GM12864 (cell line): Measurements from ENCODE around the gene TSHZ1.

Source experiments
- DNase-seq: peaks from one replicate; pipeline ENCODE4 v3.0.0-alpha.2; 2011; ENCODE audit warnings: low read depth
- H3K4me3 ChIP-seq: 2 replicates; pipeline ENCODE4 v1.5.1; 2011; ENCODE audit warnings: mild to moderate bottlenecking, low read depth, low read length, control low read depth
- TF ChIP-seq, protein P1 (sequence below): IDR thresholded peaks from 2 replicates; pipeline ENCODE4 v1.5.1; 2011; ENCODE audit warnings: low read depth, mild to moderate bottlenecking, moderate library complexity, low read length, control low read depth, inconsistent platforms; ENCODE audit errors: missing control alignments

The TSHZ1 gene

DNA sequence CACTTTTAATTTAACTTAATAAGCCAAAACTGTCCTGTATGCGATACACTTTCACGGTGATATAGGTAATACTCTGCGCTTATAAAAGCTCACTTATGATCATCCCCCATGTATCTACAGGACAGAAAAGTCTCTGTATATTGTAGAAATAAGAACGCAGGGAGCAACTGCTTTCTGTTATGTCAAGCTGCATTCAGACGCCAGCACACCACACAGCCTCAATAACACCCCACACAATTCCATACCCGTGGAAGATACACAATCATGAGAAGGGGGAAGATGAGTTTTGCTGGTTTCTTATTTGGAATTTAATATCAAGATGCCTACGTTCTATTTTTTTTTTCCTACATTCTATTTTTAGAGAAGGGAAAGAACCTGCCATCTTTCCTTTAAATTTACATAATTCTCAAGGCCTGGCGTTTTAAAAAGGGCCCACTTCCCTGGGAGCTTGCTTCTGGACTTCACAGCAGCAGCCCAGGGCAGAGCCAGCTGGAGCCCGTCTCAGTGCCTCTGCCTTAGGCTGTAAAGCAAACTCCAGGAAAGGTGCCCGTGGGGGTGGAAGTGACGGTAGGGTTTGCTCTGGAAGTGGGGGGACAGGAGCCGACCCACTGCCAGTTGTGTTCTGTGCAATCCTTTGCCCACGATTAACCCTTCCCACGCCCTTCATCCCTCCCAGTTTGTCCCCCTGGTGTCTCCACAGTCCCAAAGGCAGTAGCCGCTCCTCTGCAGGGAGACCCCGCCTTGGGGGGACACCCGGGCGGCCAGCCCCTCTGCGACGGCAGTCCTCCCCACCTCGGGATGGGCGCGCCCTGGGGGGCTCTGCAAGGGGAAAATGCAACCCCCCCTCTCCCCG is 7.0 kb upstream of the TSHZ1 start:
- no peak for DNase-seq
- TF ChIP-seq, protein P1, sequence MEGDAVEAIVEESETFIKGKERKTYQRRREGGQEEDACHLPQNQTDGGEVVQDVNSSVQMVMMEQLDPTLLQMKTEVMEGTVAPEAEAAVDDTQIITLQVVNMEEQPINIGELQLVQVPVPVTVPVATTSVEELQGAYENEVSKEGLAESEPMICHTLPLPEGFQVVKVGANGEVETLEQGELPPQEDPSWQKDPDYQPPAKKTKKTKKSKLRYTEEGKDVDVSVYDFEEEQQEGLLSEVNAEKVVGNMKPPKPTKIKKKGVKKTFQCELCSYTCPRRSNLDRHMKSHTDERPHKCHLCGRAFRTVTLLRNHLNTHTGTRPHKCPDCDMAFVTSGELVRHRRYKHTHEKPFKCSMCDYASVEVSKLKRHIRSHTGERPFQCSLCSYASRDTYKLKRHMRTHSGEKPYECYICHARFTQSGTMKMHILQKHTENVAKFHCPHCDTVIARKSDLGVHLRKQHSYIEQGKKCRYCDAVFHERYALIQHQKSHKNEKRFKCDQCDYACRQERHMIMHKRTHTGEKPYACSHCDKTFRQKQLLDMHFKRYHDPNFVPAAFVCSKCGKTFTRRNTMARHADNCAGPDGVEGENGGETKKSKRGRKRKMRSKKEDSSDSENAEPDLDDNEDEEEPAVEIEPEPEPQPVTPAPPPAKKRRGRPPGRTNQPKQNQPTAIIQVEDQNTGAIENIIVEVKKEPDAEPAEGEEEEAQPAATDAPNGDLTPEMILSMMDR = no peak
- no peak overlapping the region for H3K4me3 ChIP-seq

DNA sequence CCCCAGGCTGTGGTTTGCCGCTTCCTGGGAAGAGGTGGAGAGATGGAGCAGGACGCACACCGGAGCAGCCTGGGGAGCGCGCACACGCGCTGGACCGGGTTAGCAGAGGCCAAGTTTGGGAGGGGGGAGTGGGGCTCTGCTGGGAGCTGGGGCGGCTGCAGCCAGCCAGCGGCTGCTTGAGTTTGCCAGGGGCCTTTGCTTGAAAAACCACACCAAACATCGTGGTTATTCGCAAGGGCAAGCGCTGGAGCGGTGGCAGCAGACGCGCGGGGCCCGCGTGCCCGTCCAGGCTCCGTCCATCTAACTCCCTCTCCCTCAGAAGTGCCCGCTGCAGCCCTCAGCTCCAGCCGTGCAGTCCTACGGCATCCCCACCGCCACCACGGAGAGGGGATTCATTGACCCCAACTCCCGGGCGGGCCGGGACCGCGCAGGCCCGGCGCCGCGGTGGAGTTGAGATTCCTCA is 6.3 kb upstream of the TSHZ1 start:
- TF ChIP-seq, protein P1 = no peak
- no peak for DNase-seq
- peak overlapping the region; percentile 23; the same call in 1 of the 2 replicates for H3K4me3 ChIP-seq

DNA sequence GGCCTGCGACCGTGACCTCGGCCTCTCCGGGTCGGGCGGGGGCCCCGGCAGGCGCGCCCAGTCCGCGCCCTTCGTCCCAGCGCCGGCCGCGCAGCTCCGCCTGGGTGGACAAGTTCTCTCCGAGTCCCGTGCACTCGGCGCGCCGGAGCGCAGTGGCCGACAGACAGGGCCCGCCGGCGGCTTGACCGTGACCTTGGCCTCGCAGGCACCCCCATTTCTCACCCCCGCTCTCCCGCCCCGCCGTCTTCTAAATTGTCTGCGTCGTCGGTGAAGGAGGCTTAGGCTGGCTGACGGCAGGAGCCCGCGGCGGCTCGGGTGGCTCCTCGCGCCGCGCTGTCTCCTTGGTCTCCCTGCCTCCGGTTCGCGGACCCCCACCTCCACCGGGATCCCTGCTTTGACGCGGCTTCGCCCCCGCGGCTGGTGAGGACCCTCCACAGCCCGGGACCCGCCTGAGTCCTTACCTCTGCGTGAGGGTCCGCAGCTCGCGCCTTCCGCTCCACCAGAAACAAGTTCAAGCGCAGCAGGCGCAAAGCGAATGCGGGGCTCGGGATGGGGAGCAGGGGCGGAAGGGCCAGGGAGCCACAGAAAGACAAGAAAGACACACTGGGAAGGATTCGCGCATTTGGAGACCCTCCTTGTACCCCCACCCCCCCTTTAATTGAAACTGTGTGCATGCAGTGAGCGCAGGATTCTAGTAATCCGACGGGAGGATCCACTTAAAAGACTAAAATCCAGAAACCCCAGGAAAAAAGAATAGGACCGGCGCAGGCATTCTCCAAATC is 5.7 kb upstream of the TSHZ1 start:
- H3K4me3 ChIP-seq = peak overlapping the region; percentile 25
- no peak for DNase-seq
- TF ChIP-seq, protein P1 = no peak

DNA sequence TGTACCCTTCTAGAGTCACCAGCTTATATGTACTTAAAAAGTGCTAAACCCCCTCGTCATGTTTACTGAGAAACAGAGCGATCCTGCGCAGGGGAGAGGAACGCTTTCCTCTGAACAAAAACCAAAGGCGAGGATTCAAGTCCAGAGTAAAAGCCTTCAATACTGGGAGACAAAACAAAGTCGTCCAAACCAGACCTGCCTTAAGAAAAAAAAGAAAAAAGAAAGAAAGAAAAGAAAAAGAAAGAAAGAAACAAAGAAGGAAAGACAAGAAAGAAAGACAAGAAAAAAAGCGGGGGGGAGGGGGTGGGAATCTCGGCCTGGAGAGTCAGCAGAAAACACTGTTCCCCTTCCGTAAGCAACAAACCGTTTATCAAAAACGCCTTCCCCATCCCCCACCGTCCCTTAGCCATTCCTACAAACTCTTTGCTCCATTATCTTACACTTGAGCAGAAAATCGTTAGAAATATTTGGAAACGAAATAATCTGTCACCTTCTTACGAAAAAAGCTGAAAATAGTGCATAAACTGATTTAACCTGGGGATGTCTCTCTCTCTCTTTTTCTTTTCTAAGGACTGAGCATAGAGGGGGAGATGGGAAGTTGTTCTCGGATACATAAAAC is 5.0 kb upstream of the TSHZ1 start:
- TF ChIP-seq, protein P1 = no peak
- H3K4me3 ChIP-seq = no peak overlapping the region
- no peak for DNase-seq

DNA sequence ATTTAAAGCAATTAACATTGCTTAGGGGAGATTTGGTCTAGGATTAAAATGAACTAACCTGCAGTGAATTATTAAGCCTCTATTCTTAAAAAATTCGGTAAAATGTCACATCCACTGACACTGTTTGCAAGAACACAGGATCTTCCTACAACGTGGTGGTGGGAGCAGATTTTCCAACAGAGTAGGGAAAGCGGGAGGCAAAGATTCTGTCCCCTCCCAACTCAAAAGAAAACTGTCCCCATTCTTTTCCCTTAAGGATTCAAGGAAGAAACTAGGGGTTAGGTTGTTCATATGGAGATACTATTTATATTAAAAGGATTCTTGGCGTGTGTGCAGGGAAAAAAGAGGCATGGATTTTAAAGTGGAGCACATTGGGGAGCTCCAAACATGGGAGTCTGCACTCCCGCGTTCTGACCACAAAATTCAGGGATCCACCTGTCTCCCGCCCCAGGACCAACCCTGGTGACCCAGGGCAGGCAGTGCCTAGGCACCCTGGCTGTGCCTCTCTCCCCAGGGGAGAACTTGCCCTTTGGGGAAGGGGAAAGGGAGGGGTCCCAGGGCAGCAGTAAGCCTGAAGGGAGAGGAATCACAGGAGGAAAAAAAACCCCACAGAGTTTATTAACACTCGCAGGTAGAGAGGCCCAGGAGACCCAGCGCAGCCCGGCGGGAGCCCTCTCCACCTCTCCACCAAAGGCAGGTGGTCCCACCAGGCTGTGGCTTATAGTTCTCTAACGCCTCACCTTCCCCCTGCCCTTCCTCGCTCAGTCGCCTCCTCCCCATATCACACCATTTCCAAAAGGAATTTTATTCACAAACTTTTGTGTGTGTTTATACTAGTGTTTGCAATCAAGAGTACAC is 3.9 kb upstream of the TSHZ1 start:
- TF ChIP-seq, protein P1 = no peak
- H3K4me3 ChIP-seq = peak overlapping the region; percentile 99; the same call in 1 of the 2 replicates
- DNase-seq = no peak
